Neural cell (in vitro differentiated cells): Measurements from ENCODE around the gene PLEKHM1.
"Not testable (repeated sequence)": the region's sequence is repeated elsewhere in the genome, so short reads cannot be mapped to it uniquely, and the experiment has no call there.

Experiments
- CTCF ChIP-seq: fragments of 450-650 bp; IDR thresholded peaks from 2 replicates; pipeline ENCODE4 v1.5.1; 2014; ENCODE audit warnings: antibody characterized with exemption, mild to moderate bottlenecking, moderate library complexity; ENCODE audit not compliant: poor library complexity, severe bottlenecking
- EP300 ChIP-seq: fragments of 450-650 bp; conservative IDR thresholded peaks from 2 replicates; pipeline ENCODE4 v1.6.1; 2014; ENCODE audit warnings: antibody characterized with exemption, mild to moderate bottlenecking, moderate library complexity; ENCODE audit not compliant: poor library complexity, severe bottlenecking
- EZH2 ChIP-seq: fragments of 200-600, 300-800 bp; shearing (Covaris generic), sonication (generic); IDR thresholded peaks from 2 replicates; pipeline ENCODE4 v1.6.1; 2014; ENCODE audit warnings: antibody characterized with exemption, low read length, borderline replicate concordance, mild to moderate bottlenecking; ENCODE audit not compliant: insufficient read depth, poor library complexity, severe bottlenecking
- POLR2AphosphoS5 ChIP-seq: IDR thresholded peaks from 2 replicates; pipeline ENCODE4 v1.6.1; 2012
- RAD21 ChIP-seq: fragments of 450-650 bp; conservative IDR thresholded peaks from 2 replicates; pipeline ENCODE4 v1.6.1; 2014; ENCODE audit warnings: antibody characterized with exemption, mild to moderate bottlenecking, moderate library complexity
- REST ChIP-seq: IDR thresholded peaks from 2 replicates; pipeline ENCODE4 v1.6.1; 2012; ENCODE audit warnings: borderline replicate concordance
- TAF1 ChIP-seq: IDR thresholded peaks from 2 replicates; pipeline ENCODE4 v1.6.1; 2012; ENCODE audit warnings: low read depth

GRCh38 chr17:45487704-45488103 lies 2.8 kb downstream of the PLEKHM1 start:
- TF ChIP-seq CTCF, EZH2, TAF1, POLR2AphosphoS5, REST, RAD21, EP300: not testable (repeated sequence)
